Calu3 (cell line): Measurements from ENCODE around the gene HOOK2. TPM values are rescaled to one million over a fixed set of nuclear protein-coding genes. Genes with fewer than 3 reads are reported as not detected.

ENCODE experiments used
- BruUV-seq: library from RNA; stranded (reverse); fragments of 400-500 nt; replicated peaks from 2 replicates; lab custom pipeline; 2021; lab: Mats Ljungman, UMichigan
- CTCF ChIA-PET: fragments of 300-600 bp; sonication (Branson Sonifier 250); formaldehyde crosslinking; loops from one replicate; lab custom pipeline; 2022; ENCODE audit warnings: antibody characterized with exemption; lab: Charles Lee
- DNase-seq: peaks from one replicate; pipeline ENCODE4 v3.0.0; 2022
- H3K27ac Mint-ChIP-seq: one replicate; pipeline ENCODE4 v1.8.0; 2022; ENCODE audit warnings: mixed read lengths; ENCODE audit not compliant: unreplicated experiment
- H3K27me3 Mint-ChIP-seq: one replicate; pipeline ENCODE4 v1.8.0; 2022; ENCODE audit warnings: mixed read lengths; ENCODE audit not compliant: unreplicated experiment
- H3K36me3 Mint-ChIP-seq: one replicate; pipeline ENCODE4 v1.8.0; 2022; ENCODE audit warnings: mild to moderate bottlenecking, moderate library complexity, mixed read lengths; ENCODE audit not compliant: insufficient read depth, unreplicated experiment
- H3K4me1 Mint-ChIP-seq: one replicate; pipeline ENCODE4 v1.8.0; 2022; ENCODE audit warnings: mild to moderate bottlenecking, low read depth, mixed read lengths; ENCODE audit not compliant: unreplicated experiment
- H3K4me3 Mint-ChIP-seq: one replicate; pipeline ENCODE4 v1.8.0; 2022; ENCODE audit warnings: mild to moderate bottlenecking, low read depth, moderate library complexity, mixed read lengths; ENCODE audit not compliant: unreplicated experiment
- H3K9me3 Mint-ChIP-seq: one replicate; pipeline ENCODE4 v1.8.0; 2022; ENCODE audit warnings: low read depth, mixed read lengths; ENCODE audit not compliant: unreplicated experiment
- CTCF ChIP-seq: fragments of 200-600 bp; IDR thresholded peaks from one replicate; pipeline ENCODE4 v1.8.0; 2022; ENCODE audit warnings: antibody characterized with exemption; ENCODE audit not compliant: unreplicated experiment
- intact Hi-C: fragments of 100-400 bp; cut with micrococcal nuclease; formaldehyde crosslinking; loops from one replicate; pipeline ENCODE4 v1.10.0; 2022; ENCODE audit not compliant: unreplicated experiment
- total RNA-seq: library from RNA; stranded (reverse); gene quantifications from 2 replicates; pipeline ENCODE4 v1.2.3, GENCODE V29; 2022

Gene HOOK2
- total RNA-seq, 1 experiment from 2014 or later = 69.0 TPM

GRCh38 chr19:12721656-12722565 is 53.4 kb downstream of the HOOK2 start:
- DNase-seq = peak; percentile 50
- intact Hi-C loops = no loop called here
- H3K9me3 Mint-ChIP-seq = no peaks in the 10 kb centered on the region
- peak overlapping the region; percentile 96 for H3K4me3 Mint-ChIP-seq
- TF ChIP-seq CTCF = no peak
- CTCF ChIA-PET = interaction anchor here (0.6 to 1.0 kb wide), 5 partner anchors 11 to 996 kb away, joined by 3 to 6 read pairs (median 4); no protein-coding TSS in a partner anchor
- no peaks in the 10 kb centered on the region for H3K27me3 Mint-ChIP-seq
- peak overlapping the region; percentile 89 for H3K27ac Mint-ChIP-seq
- peaks cover 45% of the 10 kb centered on the region for H3K36me3 Mint-ChIP-seq
- no TSS peak for BruUV-seq
- H3K4me1 Mint-ChIP-seq = peaks cover 15% of the 10 kb centered on the region

GRCh38 chr19:12720851-12721655 is 54.3 kb downstream of the HOOK2 start:
- intact Hi-C loops = no loop called here

GRCh38 chr19:12720296-12720695 is 55.1 kb downstream of the HOOK2 start:
- no peak for TF ChIP-seq CTCF
- intact Hi-C loops = no loop called here
- peak overlapping the region; percentile 96 for H3K4me3 Mint-ChIP-seq
- H3K9me3 Mint-ChIP-seq = no peaks in the 10 kb centered on the region
- BruUV-seq = no TSS peak
- no peaks in the 10 kb centered on the region for H3K27me3 Mint-ChIP-seq
- no peak overlapping the region for H3K27ac Mint-ChIP-seq
- DNase-seq = no peak
- peaks cover 52% of the 10 kb centered on the region for H3K36me3 Mint-ChIP-seq
- H3K4me1 Mint-ChIP-seq = peaks cover 15% of the 10 kb centered on the region
- CTCF ChIA-PET = no interaction called here

More at GRCh38 chr19:12720851-12721655, 54.3 kb downstream of the HOOK2 start:
- no peaks in the 10 kb centered on the region for H3K9me3 Mint-ChIP-seq
- BruUV-seq = no TSS peak
- peak overlapping the region; percentile 89 for H3K27ac Mint-ChIP-seq
- no peaks in the 10 kb centered on the region for H3K27me3 Mint-ChIP-seq
- peaks cover 15% of the 10 kb centered on the region for H3K4me1 Mint-ChIP-seq
- DNase-seq = no peak
- CTCF ChIA-PET = interaction anchor here (0.5 to 0.7 kb wide), 3 partner anchors 37 to 995 kb away, joined by 3 to 4 read pairs (median 3); no protein-coding TSS in a partner anchor
- H3K4me3 Mint-ChIP-seq = peak overlapping the region; percentile 96
- no peak for TF ChIP-seq CTCF
- H3K36me3 Mint-ChIP-seq = peaks cover 52% of the 10 kb centered on the region

- intact Hi-C loops = no loop called here
- DNase-seq = no peak
- H3K4me1 Mint-ChIP-seq = peaks cover 6% of the 10 kb centered on the region
- peaks cover 31% of the 10 kb centered on the region for H3K36me3 Mint-ChIP-seq
- CTCF ChIA-PET = no interaction called here
- no peaks in the 10 kb centered on the region for H3K9me3 Mint-ChIP-seq
- no peak overlapping the region for H3K27ac Mint-ChIP-seq
- no TSS peak for BruUV-seq
- H3K4me3 Mint-ChIP-seq = no peak overlapping the region
- TF ChIP-seq CTCF = no peak
- no peaks in the 10 kb centered on the region for H3K27me3 Mint-ChIP-seq
Measured at GRCh38 chr19:12715929-12716328, 59.4 kb downstream of the HOOK2 start.
